Gastrocnemius medialis (tissue), 4 donors: ENCODE measurements around the gene CARD9.

Experiments
- CTCF ChIP-seq, 5 experiments: fragments of 450-650 bp in 3 of 5; fragments of 200-600 bp in 2 of 5; sonication (generic) in 2 of 5; IDR thresholded peaks in 4 of 5; conservative IDR thresholded peaks in 1 of 5; 1 replicate in 4 of 5; 2 replicates in 1 of 5; pipeline ENCODE4 v1.5.1; 2016 to 2019; ENCODE audit warnings: antibody characterized with exemption in 5 of 5, mild to moderate bottlenecking in 3 of 5, moderate library complexity in 3 of 5
- POLR2A ChIP-seq, 2 donors: fragments of 450-650 bp; IDR thresholded peaks; one replicate each; pipeline ENCODE4 v1.6.1; 2017; ENCODE audit warnings: antibody characterized with exemption in 2 of 2, mild to moderate bottlenecking in 2 of 2, moderate library complexity in 2 of 2

GRCh38 chr9:136418182-136419091, 45.0 kb upstream of the CARD9 start:
- TF ChIP-seq CTCF (IDR thresholded peaks at IDR 0.05 in 4 of 5, conservative IDR thresholded peaks at IDR 0.05 in 1 of 5) = no peak
- no peak for TF ChIP-seq POLR2A (IDR thresholded peaks at IDR 0.05)
